DMS79 treated with DMSO at 0.1 percent for 48 hours (cell line): ENCODE data around the gene FBXL16.
A peak's percentile ranks its signal among the peaks of the same experiment; 100 is the strongest.
"Not testable (repeated sequence)": the region's sequence is repeated elsewhere in the genome, so short reads cannot be mapped to it uniquely, and the experiment has no call there.

ENCODE experiments used
- DNase-seq: peaks from one replicate; lab custom pipeline; 2025; lab: John Stamatoyannopoulos, UW

FBXL16 gene

GRCh38 chr16:722835-723633 is 17.4 kb upstream of the FBXL16 start:
- DNase-seq: no peak

GRCh38 chr16:721765-722540 is 16.4 kb upstream of the FBXL16 start:
- no peak for DNase-seq

- peak; percentile 53 for DNase-seq
Measured at GRCh38 chr16:720990-721764, 15.6 kb upstream of the FBXL16 start, which contains the start of gene ANTKMT. Gene ANTKMT, plus strand, starts transcription at chr16:721146. Its CDS starts 129 bp downstream, at chr16:721275.

GRCh38 chr16:720447-720989 is 14.9 kb upstream of the FBXL16 start:
- DNase-seq: no peak

DNA sequence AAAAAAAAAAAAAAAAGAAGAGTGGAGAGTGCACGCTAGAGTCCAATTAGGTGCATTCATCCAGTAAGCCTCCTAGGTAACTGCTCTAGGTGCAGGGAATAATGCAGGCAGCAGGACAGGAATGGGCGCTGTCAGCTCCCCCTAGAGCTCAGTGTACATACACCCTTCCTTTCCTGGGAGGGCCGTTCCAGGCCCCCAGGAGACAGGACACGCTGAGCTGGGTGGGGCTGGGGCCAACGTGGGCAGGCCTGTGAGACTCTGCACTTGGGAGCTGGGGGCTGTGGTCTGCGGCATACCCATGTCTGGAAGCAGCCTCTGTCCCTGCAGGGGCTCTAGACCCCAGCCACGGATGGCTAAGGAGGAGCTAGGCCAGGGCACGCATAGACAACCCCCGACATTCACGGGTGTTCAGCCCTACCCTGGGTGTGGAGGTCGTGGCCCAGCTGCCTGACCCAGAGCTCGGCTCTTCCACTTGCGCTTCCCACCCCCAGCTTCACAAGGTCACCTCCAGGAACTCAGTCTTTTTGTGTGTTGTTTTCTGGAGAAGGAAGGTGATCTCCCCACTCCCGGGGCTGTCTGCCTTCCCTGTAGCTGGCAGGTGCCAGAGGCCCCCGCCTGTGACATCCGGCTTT is 14.3 kb upstream of the FBXL16 start:
- DNase-seq: peak; percentile 37

GRCh38 chr16:718922-719321 is 13.3 kb upstream of the FBXL16 start:
- DNase-seq: no peak

GRCh38 chr16:718389-718788 is 12.8 kb upstream of the FBXL16 start:
- no peak for DNase-seq

DNA sequence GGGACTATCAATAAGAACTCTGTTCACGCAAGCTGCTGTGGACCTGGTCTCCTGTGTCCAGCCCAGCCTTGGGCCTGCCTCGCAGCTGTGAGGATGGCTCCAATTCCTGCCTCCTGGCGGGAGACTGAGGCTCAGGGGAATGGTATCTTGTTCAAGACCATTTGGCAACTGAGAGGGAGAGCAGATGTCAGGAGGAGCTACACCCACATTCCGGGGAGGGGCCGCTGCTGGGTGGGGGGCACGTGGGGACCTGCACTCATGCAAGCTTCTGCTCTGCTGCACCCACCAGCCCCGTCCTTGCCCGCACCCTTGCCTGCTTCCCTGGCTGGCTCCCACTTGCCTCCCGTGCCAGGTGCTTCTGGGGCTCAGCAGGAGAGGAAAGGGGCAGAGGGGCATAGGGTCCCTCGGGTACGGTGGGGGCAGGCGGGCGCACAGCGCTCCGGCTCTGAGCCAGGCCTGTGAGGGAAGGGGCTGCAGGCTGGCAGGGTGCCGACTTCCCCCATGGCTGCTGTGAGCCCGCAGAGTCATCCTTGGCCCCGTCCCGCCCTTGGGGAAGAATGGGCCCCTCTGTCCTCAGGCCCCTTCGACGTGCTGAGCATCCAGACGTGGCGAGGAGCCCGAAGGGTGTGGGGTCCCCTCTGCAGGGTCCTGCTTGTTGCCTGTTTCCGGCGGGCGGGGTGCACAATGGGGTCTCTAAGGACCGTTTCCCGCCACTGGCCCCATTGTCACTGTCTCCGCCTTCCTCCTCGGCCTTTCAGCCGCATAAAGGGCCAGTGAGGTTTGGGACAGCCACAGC is 12.0 kb upstream of the FBXL16 start:
- no peak for DNase-seq

GRCh38 chr16:716768-717325 is 11.2 kb upstream of the FBXL16 start:
- DNase-seq: no peak

DNA sequence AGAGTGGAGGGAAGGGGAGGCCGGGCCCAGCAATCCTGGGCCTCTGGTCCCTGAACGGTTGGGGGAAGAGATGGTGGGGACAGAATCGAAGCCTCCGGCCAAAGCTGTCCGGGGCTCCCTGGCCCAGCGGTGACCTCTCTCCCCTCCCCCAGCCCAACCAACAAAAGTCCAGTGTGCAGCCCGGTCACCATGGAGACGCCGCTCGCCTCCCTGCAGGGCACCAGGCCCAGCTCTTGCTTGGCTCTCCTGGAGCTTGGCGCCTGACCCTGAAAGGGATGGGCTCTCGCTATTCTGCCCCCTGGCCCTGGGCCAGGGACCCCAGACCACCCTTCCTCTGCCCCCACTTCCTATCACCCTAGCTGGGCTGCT is 10.6 kb upstream of the FBXL16 start:
- no peak for DNase-seq

- DNase-seq: no peak
Measured at GRCh38 chr16:715477-716199, 10.0 kb upstream of the FBXL16 start.

- DNase-seq: peak; percentile 64
Measured at GRCh38 chr16:714558-715476, 9.2 kb upstream of the FBXL16 start, which contains the start of gene METRN. Gene METRN, plus strand, starts transcription at chr16:715118. Its CDS starts 172 bp downstream, at chr16:715290.

DNA sequence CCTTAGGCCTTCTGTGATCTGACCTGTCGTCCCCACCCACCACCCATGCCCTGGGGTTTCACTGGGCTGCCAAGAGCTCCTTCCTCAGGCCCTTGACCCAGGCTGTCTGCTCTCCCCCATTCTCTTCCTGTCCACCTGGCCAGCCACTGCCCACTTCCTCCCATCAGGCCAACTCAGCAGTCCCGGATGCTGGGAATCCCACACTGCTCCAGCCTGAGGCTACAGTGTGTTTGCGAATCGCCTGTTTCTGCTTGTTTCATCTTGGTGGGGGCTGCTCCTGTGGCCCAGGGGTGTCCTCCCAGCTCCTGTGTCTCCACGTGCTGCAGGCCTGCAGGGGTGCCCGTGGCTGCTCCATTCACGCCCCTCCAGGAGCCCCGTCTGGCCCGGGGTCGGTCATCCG is 8.5 kb upstream of the FBXL16 start:
- no peak for DNase-seq

- DNase-seq: not testable (repeated sequence)
Measured at GRCh38 chr16:712740-713250, 7.2 kb upstream of the FBXL16 start.

DNA sequence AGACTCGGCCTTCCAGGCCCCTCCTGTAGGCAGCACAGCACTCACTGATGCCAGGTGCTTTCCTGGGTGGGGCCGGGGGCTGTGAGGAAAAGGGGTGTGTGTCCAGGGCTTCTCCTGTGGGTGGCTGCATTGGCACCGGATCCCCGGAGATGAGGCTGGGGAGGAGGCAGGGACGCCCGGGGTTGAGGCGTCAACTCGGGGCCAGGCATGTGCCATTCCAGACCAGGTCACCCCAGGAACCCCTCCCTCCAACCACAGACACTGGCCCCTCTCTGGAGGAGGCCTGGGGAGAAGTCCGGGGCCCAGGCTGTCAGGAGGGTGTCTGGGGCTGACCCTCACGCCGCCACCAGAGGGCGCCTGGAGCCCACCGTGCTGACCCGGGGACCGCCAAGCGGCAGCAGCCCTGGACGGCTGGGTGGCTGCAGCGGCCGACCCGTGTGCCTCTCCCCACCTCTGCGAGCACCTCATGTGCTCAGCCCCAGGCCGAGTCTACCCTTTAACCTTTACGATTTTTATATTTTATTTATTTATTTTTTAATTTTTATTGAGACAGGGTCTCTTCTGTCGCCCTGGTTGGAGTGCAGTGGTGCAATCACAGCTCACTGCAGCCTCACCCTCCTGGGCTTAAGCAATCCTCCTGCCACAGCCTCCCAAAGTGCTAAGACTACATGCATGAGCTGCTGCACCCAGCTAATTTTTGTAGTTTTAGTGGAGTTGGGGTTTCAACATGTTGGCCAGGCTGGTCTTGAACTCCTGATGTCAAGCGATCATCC is 6.1 kb upstream of the FBXL16 start:
- peak; percentile 44 for DNase-seq

GRCh38 chr16:711084-711483 is 5.5 kb upstream of the FBXL16 start:
- no peak for DNase-seq

- DNase-seq: no peak
Measured at GRCh38 chr16:710500-711075, 5.0 kb upstream of the FBXL16 start.
